Measurements from ENCODE around the gene CBX1. TPM values are rescaled to one million over a fixed set of nuclear protein-coding genes. Genes with fewer than 3 reads are reported as not detected.

CBX1 gene
- total and polyA plus RNA-seq, 7 donors, result 26.6 to 69.6 (median 34.8) TPM

DNA sequence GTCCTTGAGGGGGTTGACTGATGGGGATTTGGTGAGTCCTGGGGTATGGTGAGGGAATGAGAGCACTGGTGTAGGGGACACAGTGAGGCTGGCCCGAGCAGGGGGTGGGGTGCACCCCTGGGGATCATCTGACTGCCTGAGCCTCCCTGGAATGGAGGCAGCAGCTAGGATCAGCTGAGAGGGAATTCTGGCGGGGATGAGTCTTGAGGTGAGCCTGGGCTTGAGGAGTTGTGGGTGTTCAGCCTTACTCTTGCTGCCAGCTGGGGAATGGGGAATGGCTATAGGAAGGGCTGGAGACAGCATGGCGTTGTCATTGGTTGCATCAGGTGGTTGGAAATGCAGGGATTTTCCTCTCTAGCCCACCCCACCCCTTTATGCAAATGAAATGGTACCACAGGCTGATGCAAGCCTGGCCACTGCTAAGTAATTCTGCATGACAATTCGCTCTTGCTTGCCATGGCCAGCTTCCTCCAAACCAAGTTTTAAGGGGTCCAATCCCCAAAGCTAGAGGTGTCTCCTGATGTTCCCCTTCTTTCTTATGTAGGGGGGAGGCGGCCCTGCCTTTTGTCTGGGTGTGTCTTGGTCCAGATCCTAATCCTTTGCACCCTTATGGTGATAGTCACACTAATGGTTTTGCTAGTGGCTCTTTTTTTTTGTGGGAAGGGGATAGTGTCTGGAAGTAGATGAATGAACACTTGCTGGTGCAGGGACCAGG lies 45.6 kb downstream of the CBX1 start:
- DNase-seq, result no peak

DNA sequence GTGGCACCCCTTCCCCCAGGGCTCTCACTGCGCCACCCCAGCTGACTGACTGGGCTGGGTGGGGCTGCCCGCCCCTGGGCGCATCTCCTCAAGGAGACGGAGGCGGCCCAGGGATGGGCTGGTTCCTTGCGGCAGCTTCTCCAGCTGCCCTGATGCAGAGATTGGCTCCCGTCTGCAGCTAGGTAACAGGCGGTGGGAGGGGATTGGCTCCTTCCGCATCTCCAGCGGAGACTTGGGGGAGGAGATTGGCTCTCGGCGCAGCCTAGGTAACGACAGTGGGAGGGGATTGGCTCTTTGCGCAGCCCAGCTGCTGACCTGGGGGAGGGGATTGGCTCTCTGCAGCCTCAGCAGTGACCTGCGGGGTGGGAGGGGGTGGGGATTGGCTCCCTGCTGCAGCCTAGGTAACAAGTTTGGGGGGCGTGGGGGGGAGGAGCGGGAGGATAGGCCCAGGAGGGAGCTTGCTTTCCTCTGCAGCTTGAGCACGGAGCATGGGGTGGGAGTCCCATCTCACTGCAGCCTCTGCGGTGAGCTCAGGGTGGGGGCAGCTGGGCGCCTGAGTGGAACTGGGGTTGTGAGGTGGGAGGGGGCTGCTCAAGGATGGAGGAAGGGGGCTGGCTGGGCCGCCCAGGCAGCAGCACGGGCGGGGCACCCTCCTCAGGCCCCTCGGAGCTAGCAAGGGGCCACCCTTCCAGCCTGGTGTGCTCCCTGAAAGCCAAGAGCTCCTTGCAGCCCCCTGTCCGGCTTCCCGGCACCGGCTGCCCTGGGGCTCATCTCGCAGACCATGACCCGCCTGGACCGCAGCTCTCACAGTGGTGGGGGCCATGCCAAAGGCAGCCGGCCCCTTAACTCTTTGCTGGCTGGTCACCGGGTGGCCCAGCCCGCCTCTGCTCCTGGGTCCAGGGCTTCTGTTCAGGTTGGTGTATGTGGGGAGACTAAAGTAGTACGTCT lies 46.8 kb downstream of the CBX1 start:
- TF ChIP-seq, protein P1, sequence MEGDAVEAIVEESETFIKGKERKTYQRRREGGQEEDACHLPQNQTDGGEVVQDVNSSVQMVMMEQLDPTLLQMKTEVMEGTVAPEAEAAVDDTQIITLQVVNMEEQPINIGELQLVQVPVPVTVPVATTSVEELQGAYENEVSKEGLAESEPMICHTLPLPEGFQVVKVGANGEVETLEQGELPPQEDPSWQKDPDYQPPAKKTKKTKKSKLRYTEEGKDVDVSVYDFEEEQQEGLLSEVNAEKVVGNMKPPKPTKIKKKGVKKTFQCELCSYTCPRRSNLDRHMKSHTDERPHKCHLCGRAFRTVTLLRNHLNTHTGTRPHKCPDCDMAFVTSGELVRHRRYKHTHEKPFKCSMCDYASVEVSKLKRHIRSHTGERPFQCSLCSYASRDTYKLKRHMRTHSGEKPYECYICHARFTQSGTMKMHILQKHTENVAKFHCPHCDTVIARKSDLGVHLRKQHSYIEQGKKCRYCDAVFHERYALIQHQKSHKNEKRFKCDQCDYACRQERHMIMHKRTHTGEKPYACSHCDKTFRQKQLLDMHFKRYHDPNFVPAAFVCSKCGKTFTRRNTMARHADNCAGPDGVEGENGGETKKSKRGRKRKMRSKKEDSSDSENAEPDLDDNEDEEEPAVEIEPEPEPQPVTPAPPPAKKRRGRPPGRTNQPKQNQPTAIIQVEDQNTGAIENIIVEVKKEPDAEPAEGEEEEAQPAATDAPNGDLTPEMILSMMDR (IDR thresholded peaks at IDR 0.05), result no peak
- intact Hi-C loops (cut with DNase I), result no loop called here
- peaks cover 82% of the 10 kb centered on the region for H3K4me1 ChIP-seq

More for the DNA sequence above, 45.6 kb downstream of the CBX1 start:
- no peaks in the 10 kb centered on the region for H3K27me3 ChIP-seq (ENCODE audit: insufficient read depth in 3 of 3, low read length in 2 of 3)
- peaks cover 86% of the 10 kb centered on the region for H3K4me1 ChIP-seq
- H3K4me3 ChIP-seq, result peak overlapping the region; percentile 87
- ATAC-seq, result no peak
- no peaks in the 10 kb centered on the region for H3K9me3 ChIP-seq
- H3K27ac ChIP-seq, result peak overlapping the region; percentile 61
- WGBS, 3 donors, result 64 to 75% (median 72%) methylated on average over 5 of the region's 5 CpGs
- intact Hi-C loops (cut with DNase I), result no loop called here
- TF ChIP-seq, protein P1 (IDR thresholded peaks at IDR 0.05), result no peak
- H3K36me3 ChIP-seq (ENCODE audit: insufficient read depth in 1 of 2, low read depth in 1 of 2), result peaks cover 28 to 83% of the 10 kb centered on the region in 2 donors

DNA sequence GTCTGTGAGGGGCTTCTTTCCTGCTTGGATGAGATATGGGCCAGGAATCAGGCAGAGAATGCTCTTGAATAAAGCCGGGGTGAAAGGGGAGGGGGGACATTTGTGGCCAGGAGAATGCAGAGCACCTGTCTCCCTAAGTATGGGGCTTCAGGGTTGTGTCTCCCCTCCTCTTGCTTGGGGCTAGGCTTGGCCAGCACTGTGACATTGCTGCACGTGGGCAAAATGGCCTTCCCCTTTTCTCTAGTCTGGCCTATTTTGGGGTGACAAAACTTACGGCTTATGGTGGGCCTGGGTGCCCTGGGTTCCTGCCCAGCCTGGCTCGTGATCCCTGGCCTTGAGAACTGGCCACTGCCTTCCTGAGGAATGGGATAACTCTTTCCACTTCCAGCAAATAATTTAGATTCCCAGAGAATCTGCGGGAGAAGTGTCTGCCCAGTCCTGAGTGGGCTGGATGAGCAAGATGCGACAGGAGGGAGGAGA lies 47.5 kb downstream of the CBX1 start:
- TF ChIP-seq, protein P1 (IDR thresholded peaks at IDR 0.05), result no peak
- Histone ChIP-seq H3K4me1 (peaks cover 75% of the 10 kb centered on the region), H3K27ac (peak overlapping the region; percentile 97), H3K9me3 (no peaks in the 10 kb centered on the region), H3K27me3 (ENCODE audit: insufficient read depth in 3 of 3, low read length in 2 of 3) (no peaks in the 10 kb centered on the region), H3K36me3 (ENCODE audit: insufficient read depth in 1 of 2, low read depth in 1 of 2) (peaks cover 18 to 68% of the 10 kb centered on the region in 2 donors), H3K4me3 (peak overlapping the region; percentile 87)
- DNase-seq, result no peak
- 8 to 12% (median 8%) methylated on average over 6 of the region's 6 CpGs for WGBS, 3 donors
- peak in 1 of 4 donors; percentile 2 for ATAC-seq
- intact Hi-C loops (cut with DNase I), result no loop called here

More for the DNA sequence above, 46.8 kb downstream of the CBX1 start:
- peaks cover 21 to 75% of the 10 kb centered on the region in 2 donors for H3K36me3 ChIP-seq (ENCODE audit: insufficient read depth in 1 of 2, low read depth in 1 of 2)
- H3K27me3 ChIP-seq (ENCODE audit: insufficient read depth in 3 of 3, low read length in 2 of 3), result no peaks in the 10 kb centered on the region
- H3K27ac ChIP-seq, result peak overlapping the region; percentile 97
- H3K9me3 ChIP-seq, result no peaks in the 10 kb centered on the region
- DNase-seq (peak; percentile 76 to 92), ATAC-seq (peak; percentile 57 to 69 (median 68))
- 13 to 27% (median 25%) methylated on average over 31 to 34 of the region's 34 CpGs for WGBS, 3 donors
- H3K4me3 ChIP-seq, result peak overlapping the region; percentile 87

DNA sequence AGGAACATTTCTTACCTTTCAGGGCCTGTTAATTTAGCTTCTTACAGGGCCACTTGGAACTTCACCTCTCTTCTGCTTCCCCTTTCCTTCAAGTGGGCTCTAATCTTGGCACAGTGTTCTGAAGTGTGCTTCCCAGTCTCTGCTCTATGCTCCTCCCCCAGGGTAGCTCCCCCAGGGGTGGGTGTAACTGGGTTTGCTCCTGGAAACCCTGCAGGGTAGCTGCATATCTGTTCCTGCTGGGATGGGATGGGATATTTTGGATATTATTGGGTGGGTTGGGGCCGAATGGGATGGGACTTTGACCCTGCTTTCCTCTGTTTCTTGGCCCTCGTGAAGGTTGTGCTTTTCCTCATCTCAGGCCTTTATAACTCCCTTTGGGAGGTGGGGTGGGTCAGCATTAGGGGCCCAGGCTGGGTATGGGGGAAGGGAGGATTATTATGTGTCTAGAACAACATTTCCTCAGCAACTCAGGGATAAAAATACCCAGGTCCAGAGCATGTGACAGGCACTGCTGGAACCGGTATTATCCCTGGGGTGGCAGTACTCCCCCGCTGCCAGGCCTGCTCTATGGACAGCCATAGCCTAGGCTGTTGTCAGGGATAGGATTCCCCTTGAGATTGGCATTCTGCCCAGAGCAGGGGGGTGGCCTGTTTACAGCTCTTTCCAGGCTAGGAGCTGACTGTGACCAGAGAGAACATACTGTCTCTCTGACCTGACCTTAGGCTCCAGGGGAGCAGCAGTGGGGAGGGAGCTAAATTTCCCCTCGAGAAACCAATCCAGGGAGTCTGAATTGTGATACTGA lies 48.1 kb downstream of the CBX1 start:
- Histone ChIP-seq H3K27me3 (ENCODE audit: insufficient read depth in 3 of 3, low read length in 2 of 3) (no peaks in the 10 kb centered on the region), H3K9me3 (no peaks in the 10 kb centered on the region), H3K36me3 (ENCODE audit: insufficient read depth in 1 of 2, low read depth in 1 of 2) (peaks cover 15 to 61% of the 10 kb centered on the region in 2 donors), H3K4me3 (peak overlapping the region; percentile 87), H3K4me1 (peaks cover 69% of the 10 kb centered on the region), H3K27ac (peak overlapping the region; percentile 97)
- intact Hi-C loops (cut with DNase I), result no loop called here
- TF ChIP-seq, protein P1 (IDR thresholded peaks at IDR 0.05), result no peak
- ATAC-seq (peak; percentile 60 to 71 (median 64)), DNase-seq (peak; percentile 86 to 96)
- 3 to 10% (median 5%) methylated on average over 5 of the region's 5 CpGs for WGBS, 3 donors

Data from psoas muscle (tissue), 8 donors.